Keratinocyte (primary cell): ENCODE data around the gene POM121L2. TPM values are rescaled to one million over a fixed set of nuclear protein-coding genes. Genes with fewer than 3 reads are reported as not detected.
A peak's percentile ranks its signal among the peaks of the same experiment; 100 is the strongest.

Experiments
- DNase-seq: peaks from one replicate; pipeline ENCODE4 v3.0.0-alpha.2; 2011; ENCODE audit warnings: low read depth, missing footprints, low spot score
- FAIRE-seq: peaks from 2 replicates; lab custom pipeline; 2011; peaks lifted over from hg19 to GRCh38; lab: Jason Lieb, UNC
- H2AFZ ChIP-seq: 2 replicates; pipeline ENCODE4 v1.6.0; 2012; ENCODE audit warnings: low read length, control low read depth, inconsistent platforms; ENCODE audit not compliant: control insufficient read depth
- H3K27ac ChIP-seq: 2 replicates; pipeline ENCODE4 v1.5.1; 2011; ENCODE audit warnings: low read length; ENCODE audit not compliant: control insufficient read depth, insufficient read depth
- H3K27me3 ChIP-seq: 3 replicates; pipeline ENCODE4 v1.6.0; 2011; ENCODE audit warnings: low read length; ENCODE audit not compliant: control insufficient read depth, insufficient read depth; ENCODE audit errors: extremely low read depth
- H3K36me3 ChIP-seq, 2 experiments: 2 replicates in 1 of 2; 3 replicates in 1 of 2; pipeline ENCODE4 v1.5.1; 2011; ENCODE audit warnings: low read length in 2 of 2, mild to moderate bottlenecking in 1 of 2; ENCODE audit not compliant: control insufficient read depth in 2 of 2, insufficient read depth in 2 of 2; ENCODE audit errors: extremely low read depth in 1 of 2
- H3K4me1 ChIP-seq: 3 replicates; pipeline ENCODE4 v1.5.1; 2011; ENCODE audit warnings: low read length; ENCODE audit not compliant: control insufficient read depth, insufficient read depth; ENCODE audit errors: extremely low read depth
- H3K4me2 ChIP-seq: 3 replicates; pipeline ENCODE4 v1.6.0; 2011; ENCODE audit warnings: low read depth, low read length; ENCODE audit not compliant: control insufficient read depth, insufficient read depth; ENCODE audit errors: extremely low read depth
- H3K4me3 ChIP-seq, 3 experiments: fragments of 200-600 bp in 1 of 3; sonication (generic) in 1 of 3; 2 replicates in 2 of 3; 3 replicates in 1 of 3; pipeline ENCODE4 v1.5.1; 2011 to 2016; ENCODE audit warnings: low read length in 3 of 3, mild to moderate bottlenecking in 3 of 3, control low read depth in 2 of 3, inconsistent platforms in 1 of 3, low read depth in 1 of 3, mixed read lengths in 1 of 3, mixed run types in 1 of 3, moderate library complexity in 1 of 3; ENCODE audit not compliant: control insufficient read depth in 2 of 3, insufficient read depth in 2 of 3; ENCODE audit errors: extremely low read depth in 1 of 3
- H3K79me2 ChIP-seq: 2 replicates; pipeline ENCODE4 v1.6.0; 2012; ENCODE audit warnings: low read length; ENCODE audit not compliant: control insufficient read depth, insufficient read depth
- H3K9ac ChIP-seq: 3 replicates; pipeline ENCODE4 v1.6.0; 2011; ENCODE audit warnings: low read length; ENCODE audit not compliant: control insufficient read depth, insufficient read depth; ENCODE audit errors: extremely low read depth
- H3K9me1 ChIP-seq: 3 replicates; pipeline ENCODE4 v1.6.0; 2011; ENCODE audit warnings: low read length; ENCODE audit not compliant: control insufficient read depth, insufficient read depth; ENCODE audit errors: extremely low read depth
- H3K9me3 ChIP-seq: 2 replicates; pipeline ENCODE4 v1.5.1; 2012; ENCODE audit warnings: low read depth, low read length; ENCODE audit not compliant: control insufficient read depth
- H4K20me1 ChIP-seq: 3 replicates; pipeline ENCODE4 v1.6.0; 2011; ENCODE audit warnings: low read length; ENCODE audit not compliant: control insufficient read depth, insufficient read depth; ENCODE audit errors: extremely low read depth
- CTCF ChIP-seq, 3 experiments: IDR thresholded peaks in 1 of 3; conservative IDR thresholded peaks in 1 of 3; optimal IDR thresholded peaks in 1 of 3; 2 replicates in 2 of 3; 3 replicates in 1 of 3; pipeline versions ENCODE3 to v1.5.1; 2011; ENCODE audit warnings: low read length in 3 of 3, mild to moderate bottlenecking in 3 of 3, moderate library complexity in 2 of 3, control low read depth in 1 of 3, inconsistent platforms in 1 of 3; ENCODE audit not compliant: insufficient read depth in 2 of 3; ENCODE audit errors: extremely low read depth in 1 of 3
- EZH2 ChIP-seq: IDR thresholded peaks from one replicate; pipeline ENCODE4 v1.6.1; 2012; ENCODE audit warnings: inconsistent platforms, mild to moderate bottlenecking, low read length, moderate library complexity
- dilution Hi-C: fragments of 300-500 bp; cut with MboI; formaldehyde crosslinking; loops from one replicate; pipeline ENCODE4 v1.7.0; 2020; ENCODE audit warnings: low sequenced_read_pairs; ENCODE audit not compliant: extremely low pct_ligation_motif_present
- polyA plus RNA-seq, 5 experiments: library from polyadenylated mRNA; depleted of rRNA in 3 of 5; stranded (reverse) in 3 of 5; stranded (forward) in 1 of 5; unstranded in 1 of 5; fragments of >200 nt; gene quantifications; 1 replicate in 1 of 5; 2 replicates in 3 of 5; 3 replicates in 1 of 5; pipeline versions ENCODE4 v1.2.1 to v1.2.3, GENCODE V29; 2011 to 2012; ENCODE audit warnings: missing spikeins in 2 of 5, low read depth in 1 of 5, low replicate concordance in 1 of 5

Gene POM121L2
- polyA plus RNA-seq, 1 donor (not counting 4 experiments of a cell fraction or from before 2014, with no cell fraction given): not detected

DNA sequence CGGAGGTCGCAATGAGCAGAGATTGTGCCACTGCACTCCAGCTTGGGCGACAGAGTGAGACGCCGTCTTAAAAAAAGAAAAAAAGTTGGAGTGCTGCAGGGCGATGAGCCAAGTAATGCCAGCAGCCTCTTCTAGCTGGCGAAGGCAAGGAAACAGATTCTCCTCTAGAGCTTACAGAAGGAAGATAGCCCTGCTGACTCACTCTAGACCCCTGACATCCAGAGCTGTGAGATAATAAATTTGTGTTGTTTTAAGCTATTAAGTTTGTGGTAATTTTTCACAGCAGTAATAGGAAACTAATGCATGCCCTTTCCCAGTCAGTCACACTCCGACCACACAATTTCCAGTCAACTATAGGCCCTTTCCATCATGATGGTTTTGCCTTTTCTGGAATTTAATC, 48.2 kb downstream of the POM121L2 start:
- no peaks in the 10 kb centered on the region for H3K9me3 ChIP-seq
- H4K20me1 ChIP-seq: no peaks in the 10 kb centered on the region
- H3K27ac ChIP-seq: no peak overlapping the region
- H3K9ac ChIP-seq: no peak overlapping the region
- no peaks in the 10 kb centered on the region for H3K9me1 ChIP-seq
- H2AFZ ChIP-seq: no peak overlapping the region
- no peak overlapping the region for H3K4me2 ChIP-seq
- no peaks in the 10 kb centered on the region for H3K36me3 ChIP-seq
- no peak for TF ChIP-seq EZH2
- no peak for TF ChIP-seq CTCF (optimal IDR thresholded peaks at IDR 0.05 in 1 of 3, IDR thresholded peaks at IDR 0.05 in 1 of 3, conservative IDR thresholded peaks at IDR 0.05 in 1 of 3; ENCODE audit: extremely low read depth in 1 of 3, insufficient read depth in 2 of 3, low read length in 3 of 3)
- H3K79me2 ChIP-seq: no peaks in the 10 kb centered on the region
- DNase-seq: no peak
- peaks cover 8% of the 10 kb centered on the region for H3K27me3 ChIP-seq
- FAIRE-seq: no peak
- dilution Hi-C loops: no loop called here
- no peak overlapping the region for H3K4me3 ChIP-seq
- no peaks in the 10 kb centered on the region for H3K4me1 ChIP-seq

GRCh38 chr6:27260836-27261375, 51.2 kb downstream of the POM121L2 start:
- no peak for FAIRE-seq
- H3K27me3 ChIP-seq: no peaks in the 10 kb centered on the region
- H3K9me1 ChIP-seq: no peaks in the 10 kb centered on the region
- DNase-seq: no peak
- H3K27ac ChIP-seq: no peak overlapping the region
- no peaks in the 10 kb centered on the region for H3K79me2 ChIP-seq
- no peaks in the 10 kb centered on the region for H3K36me3 ChIP-seq
- no peaks in the 10 kb centered on the region for H4K20me1 ChIP-seq
- no peak overlapping the region for H2AFZ ChIP-seq
- peak overlapping the region; percentile 54 for H3K4me2 ChIP-seq
- H3K4me3 ChIP-seq: peak overlapping the region in 1 of 3 experiments; percentile 15
- no peaks in the 10 kb centered on the region for H3K9me3 ChIP-seq
- no peak for TF ChIP-seq EZH2
- TF ChIP-seq CTCF (optimal IDR thresholded peaks at IDR 0.05 in 1 of 3, IDR thresholded peaks at IDR 0.05 in 1 of 3, conservative IDR thresholded peaks at IDR 0.05 in 1 of 3; ENCODE audit: extremely low read depth in 1 of 3, insufficient read depth in 2 of 3, low read length in 3 of 3): no peak
- dilution Hi-C loops: no loop called here
- no peaks in the 10 kb centered on the region for H3K4me1 ChIP-seq
- no peak overlapping the region for H3K9ac ChIP-seq
